H54 (cell line): ENCODE data around the gene TAS1R2.
"Not testable (repeated sequence)": the region's sequence is repeated elsewhere in the genome, so short reads cannot be mapped to it uniquely, and the experiment has no call there.

Experiments
- DNase-seq: peaks from one replicate; pipeline ENCODE4 v3.0.0; 2011; ENCODE audit warnings: low spot score, mixed read lengths; ENCODE audit not compliant: insufficient read length
- FAIRE-seq: peaks from 3 replicates; lab custom pipeline; 2011; peaks lifted over from hg19 to GRCh38; lab: Jason Lieb, UNC
- POLR2A ChIP-seq: IDR thresholded peaks from 2 replicates; pipeline ENCODE4 v1.6.1; 2011; ENCODE audit warnings: low read depth, mild to moderate bottlenecking, low read length

TAS1R2 gene

GRCh38 chr1:18840145-18840544 lies 19.3 kb downstream of the TAS1R2 start:
- FAIRE-seq (no peak), DNase-seq (no peak)
- TF ChIP-seq POLR2A = no peak

DNA sequence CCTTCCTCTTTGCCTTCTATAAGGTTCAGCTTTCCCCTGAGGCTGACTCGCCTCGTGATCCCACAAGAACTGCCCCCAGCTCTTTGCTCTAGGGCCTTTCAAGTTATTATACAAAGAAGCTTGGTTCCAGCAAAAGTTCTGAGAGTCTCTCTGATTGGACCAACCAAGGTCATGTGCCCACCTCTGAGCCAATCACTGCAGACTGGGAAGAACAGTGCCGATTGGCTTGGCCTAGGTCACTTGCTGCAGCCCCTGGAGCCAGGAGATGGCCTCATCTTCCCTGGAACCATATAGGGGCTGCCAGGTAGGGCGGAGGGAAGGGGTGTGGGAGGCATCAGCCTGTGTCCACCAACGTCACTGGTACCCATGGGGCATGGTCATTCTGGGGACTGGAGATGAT lies 22.8 kb downstream of the TAS1R2 start:
- no peak for TF ChIP-seq POLR2A
- DNase-seq (no peak), FAIRE-seq (no peak)

DNA sequence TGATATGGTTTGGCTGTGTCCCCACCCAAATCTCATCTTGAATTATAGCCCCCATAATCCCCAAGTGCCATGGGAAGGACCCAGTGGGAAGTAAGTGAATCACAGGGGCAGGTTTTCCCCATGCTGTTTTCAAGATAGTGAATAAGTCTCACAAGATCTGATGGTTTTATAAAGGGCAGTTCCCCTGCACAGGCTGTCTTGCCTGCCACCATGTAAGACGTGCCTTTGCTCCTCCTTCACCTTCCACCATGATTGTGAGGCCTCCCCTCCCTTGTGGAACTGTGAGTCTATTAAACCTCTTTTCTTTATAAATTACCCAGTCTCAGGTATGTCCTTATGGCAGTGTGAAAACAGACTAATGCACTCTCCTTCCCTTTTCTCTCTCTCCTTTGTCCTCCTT lies 27.1 kb downstream of the TAS1R2 start:
- FAIRE-seq = not testable (repeated sequence)

DNA sequence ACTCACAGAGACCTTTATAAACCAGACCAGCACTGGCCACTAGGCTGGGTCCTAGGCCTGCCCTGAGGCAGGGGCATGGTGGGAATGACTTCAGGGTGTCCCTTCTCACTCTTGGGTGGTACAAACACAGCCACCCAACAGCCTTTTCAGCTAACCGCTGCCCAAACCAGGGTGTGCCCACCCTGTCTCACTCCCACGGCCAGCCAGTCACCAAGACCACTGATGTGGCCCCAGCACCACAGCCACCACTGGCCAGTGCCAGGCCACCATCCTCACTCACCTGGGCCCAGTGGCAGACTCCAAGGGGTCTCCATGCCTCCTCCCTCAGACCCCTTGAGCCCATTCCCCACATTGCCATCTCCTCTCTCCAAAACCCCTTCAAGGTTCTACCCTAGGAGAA lies 27.8 kb downstream of the TAS1R2 start:
- DNase-seq (no peak), FAIRE-seq (no peak)
- TF ChIP-seq POLR2A = no peak

More for the DNA sequence above, 27.1 kb downstream of the TAS1R2 start:
- DNase-seq = not testable (repeated sequence)

DNA sequence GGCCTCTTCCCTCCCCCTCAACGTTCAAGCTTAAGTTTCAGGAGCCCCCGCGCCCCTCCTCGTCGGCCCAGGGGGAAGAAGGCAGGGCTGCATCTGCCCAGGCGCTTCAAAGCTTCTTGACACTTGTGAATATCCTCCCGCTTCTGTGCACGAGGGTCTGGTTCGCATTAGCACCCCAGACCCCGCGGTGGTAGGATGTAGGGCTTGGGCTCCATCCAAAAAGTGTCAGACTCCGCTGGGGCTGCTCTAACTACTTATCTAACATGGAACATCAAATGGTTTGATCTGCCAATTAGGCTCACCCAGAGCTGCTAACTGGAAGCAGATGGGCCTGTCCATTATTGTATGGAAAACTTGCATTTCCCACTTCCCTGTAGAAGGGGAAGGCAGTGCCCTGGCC lies 28.9 kb downstream of the TAS1R2 start:
- no peak for FAIRE-seq
- TF ChIP-seq POLR2A = no peak
- DNase-seq = no peak

DNA sequence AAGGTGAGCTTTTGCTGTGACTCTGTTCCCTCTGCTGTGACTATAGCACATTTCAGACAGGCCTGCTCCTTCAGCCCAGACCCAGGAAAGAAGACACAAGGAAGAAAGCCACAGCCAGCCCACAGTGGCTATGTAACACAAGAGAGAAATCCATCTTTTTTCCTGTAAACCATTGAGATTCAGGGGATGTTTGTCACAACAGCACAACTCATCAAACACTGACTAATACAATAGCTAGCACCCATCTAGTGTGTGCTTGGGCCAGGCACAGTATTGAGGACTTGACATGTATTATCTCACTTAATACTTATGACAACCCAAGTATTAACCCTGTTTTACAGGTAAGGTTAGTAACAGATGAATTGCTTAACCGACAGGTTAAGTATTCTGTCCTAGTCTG lies 29.8 kb downstream of the TAS1R2 start:
- DNase-seq (no peak), FAIRE-seq (no peak)
- TF ChIP-seq POLR2A = no peak

- DNase-seq (no peak), FAIRE-seq (no peak)
- no peak for TF ChIP-seq POLR2A
Observed at GRCh38 chr1:18828224-18828623, 31.2 kb downstream of the TAS1R2 start.

GRCh38 chr1:18823438-18823837 lies 36.0 kb downstream of the TAS1R2 start:
- no peak for TF ChIP-seq POLR2A
- no peak for FAIRE-seq
- no peak for DNase-seq

GRCh38 chr1:18820791-18821641 lies 38.4 kb downstream of the TAS1R2 start:
- DNase-seq = peak; percentile 64
- no peak for TF ChIP-seq POLR2A
- peak; percentile 48 for FAIRE-seq

- FAIRE-seq = no peak
- no peak for TF ChIP-seq POLR2A
- no peak for DNase-seq
Observed at GRCh38 chr1:18819986-18820790, 39.3 kb downstream of the TAS1R2 start.

- TF ChIP-seq POLR2A = no peak
- FAIRE-seq (no peak), DNase-seq (no peak)
Observed at GRCh38 chr1:18819203-18819602, 40.3 kb downstream of the TAS1R2 start.

DNA sequence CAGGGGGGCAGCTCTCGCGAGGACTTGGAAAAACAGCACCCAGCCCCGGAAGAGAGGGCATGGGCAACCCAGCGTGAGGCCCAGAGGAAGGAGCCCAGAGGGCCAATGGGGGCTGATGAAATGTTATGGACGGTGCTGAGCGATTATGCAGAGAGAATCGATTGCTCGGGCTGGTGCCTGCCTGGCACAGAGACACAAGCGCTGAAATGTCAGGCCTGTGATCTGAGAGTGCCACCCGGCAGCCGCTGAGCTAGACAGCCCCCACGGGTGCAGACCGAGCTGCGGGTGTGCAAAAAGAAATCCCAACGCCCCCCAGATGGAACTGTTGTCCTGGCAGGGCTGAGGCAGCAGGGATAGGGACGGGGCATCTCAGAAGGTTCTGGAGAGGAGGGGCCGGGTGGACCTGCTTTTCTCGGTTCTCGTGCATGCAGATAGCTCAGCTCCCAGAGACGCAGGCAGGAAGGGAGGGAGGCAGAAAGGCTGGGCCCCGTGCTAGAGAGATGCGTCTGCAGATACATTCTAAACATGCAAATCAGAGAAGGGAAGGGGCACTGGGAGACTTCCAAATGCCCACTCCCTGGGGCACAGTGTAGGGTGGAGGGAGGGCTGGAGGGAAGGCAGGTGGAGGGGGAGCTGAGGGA lies 41.5 kb downstream of the TAS1R2 start:
- no peak for TF ChIP-seq POLR2A
- DNase-seq = no peak
- no peak for FAIRE-seq

GRCh38 chr1:18817316-18817715 lies 42.1 kb downstream of the TAS1R2 start:
- no peak for TF ChIP-seq POLR2A

GRCh38 chr1:18816808-18817207 lies 42.7 kb downstream of the TAS1R2 start:
- TF ChIP-seq POLR2A = no peak
- FAIRE-seq (no peak), DNase-seq (no peak)

More at GRCh38 chr1:18817316-18817715, 42.1 kb downstream of the TAS1R2 start:
- DNase-seq (no peak), FAIRE-seq (no peak)
